B cell (primary cell): Measurements from ENCODE around the gene MYO1G. TPM values are rescaled to one million over a fixed set of nuclear protein-coding genes. Genes with fewer than 3 reads are reported as not detected.
A peak's percentile ranks its signal among the peaks of the same experiment; 100 is the strongest.

Source experiments
- ATAC-seq: fragments of 200-7000 bp; cut with Tn5 transposase; one replicate; pipeline ENCODE4 v1.10.0; 2021; ENCODE audit warnings: low read depth, mild to moderate bottlenecking, moderate number of reproducible peaks, moderate library complexity
- CTCF ChIA-PET: fragments of 350-600 bp; sonication (Branson Sonifier 250); formaldehyde crosslinking; loops from one replicate; lab custom pipeline; 2021; ENCODE audit warnings: antibody characterized with exemption, inconsistent platforms; lab: Charles Lee
- POLR2A ChIA-PET: fragments of 350-600 bp; sonication (Branson Sonifier 250); formaldehyde crosslinking; loops from one replicate; lab custom pipeline; 2021; ENCODE audit warnings: antibody characterized with exemption; lab: Charles Lee
- DNase-seq: peaks from one replicate; pipeline ENCODE4 v3.0.0; 2013
- H2AFZ ChIP-seq: 2 replicates; pipeline ENCODE4 v1.6.1; 2012; ENCODE audit warnings: mild to moderate bottlenecking, low read depth, low read length; ENCODE audit not compliant: insufficient read depth, poor library complexity, severe bottlenecking
- H3K27ac ChIP-seq, 2 donors: 1 replicate in 1 of 2; 2 replicates in 1 of 2; pipeline ENCODE4 v1.5.1; 2012 to 2013; ENCODE audit warnings: low read length in 2 of 2, mild to moderate bottlenecking in 2 of 2, moderate library complexity in 1 of 2
- H3K27me3 ChIP-seq, 4 experiments: fragments of 200-600 bp in 1 of 4; sonication (generic) in 1 of 4; replicated peaks in 1 of 4; 1 replicate in 2 of 4; 2 replicates in 2 of 4; pipeline versions ENCODE4 v1.6.1 to v1.7.0; 2013 to 2016; ENCODE audit warnings: low read length in 3 of 4, mild to moderate bottlenecking in 2 of 4, mixed read lengths in 1 of 4, moderate library complexity in 1 of 4; ENCODE audit not compliant: insufficient read depth in 4 of 4, control insufficient read depth in 3 of 4; ENCODE audit errors: control extremely low read depth in 1 of 4
- H3K36me3 ChIP-seq, 2 experiments: replicated peaks in 1 of 2; 1 replicate in 1 of 2; 2 replicates in 1 of 2; pipeline versions ENCODE4 v1.6.1 to v1.7.1; 2013; ENCODE audit warnings: low read length in 1 of 2; ENCODE audit not compliant: insufficient read depth in 2 of 2, control insufficient read depth in 1 of 2; ENCODE audit errors: control extremely low read depth in 1 of 2, extremely low read depth in 1 of 2
- H3K4me1 ChIP-seq, 2 donors: fragments of 200-600 bp in 1 of 2; sonication (generic) in 1 of 2; 1 replicate in 1 of 2; 2 replicates in 1 of 2; pipeline versions ENCODE4 v1.5.1 to v1.6.1; 2013 to 2017; ENCODE audit warnings: low read length in 2 of 2; ENCODE audit not compliant: control insufficient read depth in 2 of 2, insufficient read depth in 2 of 2
- H3K4me2 ChIP-seq: replicated peaks from 2 replicates; pipeline ENCODE3; 2012; ENCODE audit warnings: mild to moderate bottlenecking, low read depth, low read length; ENCODE audit not compliant: poor library complexity, severe bottlenecking
- H3K4me3 ChIP-seq, 5 experiments: fragments of 200-600 bp in 1 of 5; sonication (generic) in 1 of 5; 1 replicate in 3 of 5; 2 replicates in 2 of 5; pipeline versions ENCODE4 v1.5.1 to v1.7.0; 2011 to 2016; ENCODE audit warnings: low read length in 4 of 5, mild to moderate bottlenecking in 4 of 5, low read depth in 2 of 5, control low read depth in 1 of 5, moderate library complexity in 1 of 5; ENCODE audit not compliant: insufficient read depth in 1 of 5; ENCODE audit errors: control extremely low read depth in 1 of 5, extremely low read depth in 1 of 5
- H3K79me2 ChIP-seq: fragments of 200-600 bp; sonication (generic); one replicate; pipeline ENCODE4 v1.6.0; 2016; ENCODE audit warnings: low read length; ENCODE audit not compliant: control insufficient read depth, insufficient read depth
- H3K9ac ChIP-seq: fragments of 200-600 bp; sonication (generic); 2 replicates; pipeline ENCODE4 v1.6.1; 2017; ENCODE audit warnings: mild to moderate bottlenecking, low read length, moderate library complexity
- H3K9me3 ChIP-seq, 3 donors: one replicate each; pipeline versions ENCODE4 v1.6.1 to v1.7.1; 2013; ENCODE audit warnings: low read length in 2 of 3; ENCODE audit not compliant: control insufficient read depth in 2 of 3, insufficient read depth in 1 of 3; ENCODE audit errors: control extremely low read depth in 1 of 3
- H4K20me1 ChIP-seq: 2 replicates; pipeline ENCODE4 v1.6.0; 2012; ENCODE audit warnings: mild to moderate bottlenecking, low read length; ENCODE audit not compliant: insufficient read depth, control insufficient read depth, poor library complexity, severe bottlenecking
- H3K27ac Mint-ChIP-seq: one replicate; pipeline ENCODE4 v1.8.0; 2021; ENCODE audit warnings: mixed read lengths
- H3K27me3 Mint-ChIP-seq: one replicate; pipeline ENCODE4 v1.8.0; 2021; ENCODE audit warnings: mixed read lengths
- H3K4me1 Mint-ChIP-seq: one replicate; pipeline ENCODE4 v1.8.0; 2021; ENCODE audit warnings: mixed read lengths
- H3K4me3 Mint-ChIP-seq: one replicate; pipeline ENCODE4 v1.8.0; 2021; ENCODE audit warnings: mixed read lengths
- H3K9me3 Mint-ChIP-seq: one replicate; pipeline ENCODE4 v1.8.0; 2022; ENCODE audit warnings: mixed read lengths; ENCODE audit not compliant: insufficient read depth
- CTCF ChIP-seq: fragments of 200-600 bp; IDR thresholded peaks from one replicate; pipeline ENCODE4 v1.8.0; 2022; ENCODE audit warnings: antibody characterized with exemption, mild to moderate bottlenecking
- EZH2 ChIP-seq: IDR thresholded peaks from 2 replicates; pipeline ENCODE4 v1.6.1; 2012; ENCODE audit warnings: borderline replicate concordance, low read depth, mild to moderate bottlenecking, moderate library complexity, low read length; ENCODE audit not compliant: insufficient read depth, poor library complexity, severe bottlenecking
- WGBS: methylation state at CpG from one replicate; pipeline ENCODE4 v1.1.5; 2013; ENCODE audit warnings: missing lambda C conversion rate; ENCODE audit not compliant: insufficient coverage; 5-methylcytosine and 5-hydroxymethylcytosine counted together
- intact Hi-C: fragments of 100-400 bp; cut with micrococcal nuclease; formaldehyde crosslinking; loops from one replicate; pipeline ENCODE4 v1.10.0; 2022
- polyA plus RNA-seq: library from polyadenylated mRNA; depleted of rRNA; stranded (reverse); fragments of >200 nt; gene quantifications from 2 replicates; pipeline ENCODE4 v1.2.3, GENCODE V29; 2012
- total RNA-seq, 2 donors: library from RNA; stranded (reverse); fragments of 120-200 nt in 1 of 2; gene quantifications; 1 replicate in 1 of 2; 2 replicates in 1 of 2; pipeline versions ENCODE4 v1.2.3 to v1.2.4, GENCODE V29; 2013 to 2022

The MYO1G gene
- total and polyA plus RNA-seq, 2 donors (not counting 1 experiment from before 2014, with no cell fraction given) = 104 to 239 TPM

GRCh38 chr7:44998153-44998871 lies 19.5 kb upstream of the MYO1G start:
- peaks cover 55% of the 10 kb centered on the region for H3K4me1 Mint-ChIP-seq
- H3K4me1 ChIP-seq = peaks cover 36 to 49% of the 10 kb centered on the region in 2 donors
- intact Hi-C loops = no loop called here

More at GRCh38 chr7:44998153-44998871, 19.5 kb upstream of the MYO1G start:
- no peaks in the 10 kb centered on the region for H3K9me3 Mint-ChIP-seq
- Histone ChIP-seq H3K9ac (no peak overlapping the region), H4K20me1 (peaks cover 21% of the 10 kb centered on the region), H3K4me2 (peak overlapping the region; percentile 88), H3K27ac (no peak overlapping the region), H3K9me3 (no peaks in the 10 kb centered on the region), H3K4me3 (no peak overlapping the region), H2AFZ (no peak overlapping the region), H3K27me3 (no peaks in the 10 kb centered on the region), H3K79me2 (peaks cover 32% of the 10 kb centered on the region), H3K36me3 (no peaks in the 10 kb centered on the region)
- DNase-seq = no peak
- ATAC-seq = no peak
- no peak for TF ChIP-seq CTCF
- no peak for TF ChIP-seq EZH2
- 98% methylated on average over 4 of the region's 4 CpGs for WGBS
- peak overlapping the region; percentile 64 for H3K27ac Mint-ChIP-seq
- no peaks in the 10 kb centered on the region for H3K27me3 Mint-ChIP-seq
- H3K4me3 Mint-ChIP-seq = peak overlapping the region; percentile 63
- ChIA-PET POLR2A (interaction anchor here (0.6 to 4.8 kb wide), 5 partner anchors 29 to 145 kb away, joined by 3 to 77 read pairs (median 3); partner anchors contain the start of genes PURB and TBRG4), CTCF (interaction anchor here (0.7 to 6.9 kb wide), 5 partner anchors 25 to 138 kb away, joined by 3 to 49 read pairs (median 5); no protein-coding TSS in a partner anchor)
